Measurements from ENCODE around the gene CGNL1. TPM values are rescaled to one million over a fixed set of nuclear protein-coding genes. Genes with fewer than 3 reads are reported as not detected.

CGNL1 gene
- polyA plus RNA-seq, 1 of the 3 experiments (the other 2 are of a cell fraction): 0.23 TPM

GRCh38 chr15:57541271-57541670, 165.0 kb downstream of the CGNL1 start:
- Histone ChIP-seq H3K9ac (no peak overlapping the region), H2AFZ (ENCODE audit: low read depth) (no peak overlapping the region), H3K4me2 (no peak overlapping the region), H3K27me3 (ENCODE audit: insufficient read depth) (no peaks in the 10 kb centered on the region), H4K20me1 (ENCODE audit: insufficient read depth) (no peaks in the 10 kb centered on the region), H3K36me3 (replicated peaks in 1 of 2; ENCODE audit: control insufficient read depth in 1 of 2, insufficient read depth in 2 of 2, low read length in 1 of 2) (no peaks in the 10 kb centered on the region), H3K4me1 (ENCODE audit: control insufficient read depth in 1 of 2, insufficient read depth in 2 of 2, low read depth in 1 of 2, low read length in 1 of 2) (peaks cover 3 to 15% of the 10 kb centered on the region in 2 experiments; a peak in 2 of 4 replicates), H3F3A (replicated peaks; ENCODE audit: insufficient read depth) (no peaks in the 10 kb centered on the region), H3K4me3 (ENCODE audit: low read depth in 2 of 2, low read length in 1 of 2) (no peak overlapping the region), H3K27ac (ENCODE audit: low read depth in 2 of 2, low read length in 1 of 2) (no peak overlapping the region), H3K9me3 (no peaks in the 10 kb centered on the region), H3K79me2 (ENCODE audit: insufficient read depth) (no peaks in the 10 kb centered on the region), H3K9me2 (no peaks in the 10 kb centered on the region)
- no peak for DNase-seq
- TF ChIP-seq TCF12 (IDR thresholded peaks at IDR 0.05) (no peak), MAX (IDR thresholded peaks at IDR 0.05; ENCODE audit: low read depth) (no peak), SIN3A (IDR thresholded peaks at IDR 0.05; ENCODE audit: borderline replicate concordance, low read depth, low read length) (no peak), JUND (IDR thresholded peaks at IDR 0.05) (no peak), RAD21 (IDR thresholded peaks at IDR 0.05; ENCODE audit: low read length) (no peak), GATA2 (CRISPR knock-in tag; IDR thresholded peaks at IDR 0.05) (no peak), FOSL2 (IDR thresholded peaks at IDR 0.05; ENCODE audit: borderline replicate concordance, low read depth) (no peak), RXRA (IDR thresholded peaks at IDR 0.05; ENCODE audit: borderline replicate concordance, low read depth) (no peak), NRF1 (IDR thresholded peaks at IDR 0.05; ENCODE audit: low read depth, low read length) (no peak), SMC3 (IDR thresholded peaks at IDR 0.05; ENCODE audit: low read depth, low read length) (no peak), PBX3 (IDR thresholded peaks at IDR 0.05) (no peak), TEAD4 (IDR thresholded peaks at IDR 0.05; ENCODE audit: borderline replicate concordance, insufficient read depth) (no peak), REST (IDR thresholded peaks at IDR 0.05; ENCODE audit: low read depth, low read length) (no peak), ELF1 (IDR thresholded peaks at IDR 0.05) (no peak), TAF1 (IDR thresholded peaks at IDR 0.05; ENCODE audit: borderline replicate concordance, low read depth, low read length) (no peak), MEF2A (IDR thresholded peaks at IDR 0.05; ENCODE audit: borderline replicate concordance, low read depth) (no peak), IRF3 (IDR thresholded peaks at IDR 0.05; ENCODE audit: low read depth, low read length) (no peak)
- ChIA-PET POLR2A (no interaction called here), CTCF (interaction anchor here (0.5 to 11.4 kb wide), 29 partner anchors 8 to 1071 kb away, joined by 3 to 191 read pairs (median 4); no protein-coding TSS in a partner anchor)
- WGBS (ENCODE audit: low lambda C conversion rate): 72% methylated on average over 8 of the region's 8 CpGs
